Hematopoietic multipotent progenitor cell (in vitro differentiated cells): Measurements from ENCODE around the gene ZNF488. TPM values are rescaled to one million over a fixed set of nuclear protein-coding genes. Genes with fewer than 3 reads are reported as not detected.
"Not testable (repeated sequence)": the region's sequence is repeated elsewhere in the genome, so short reads cannot be mapped to it uniquely, and the experiment has no call there.

Experiments used
- DNase-seq, 3 donors: peaks; one replicate each; pipeline ENCODE4 v3.0.0-alpha.2; 2011 to 2015; ENCODE audit warnings: low read depth in 2 of 3, low spot score in 2 of 3
- total RNA-seq: library from RNA; depleted of rRNA; stranded (reverse); fragments of >200 nt; gene quantifications from one replicate; pipeline ENCODE4 v1.2.3, GENCODE V29; 2012

The ZNF488 gene
- total RNA-seq, 1 donor, result 0.27 TPM

GRCh38 chr10:47386104-47386503, 2.0 kb upstream of the ZNF488 start:
- not testable (repeated sequence) for DNase-seq

- DNase-seq, result no peak
Measured at GRCh38 chr10:47383261-47384147, 589 bp downstream of the ZNF488 start.

GRCh38 chr10:47381427-47382379, 2.4 kb downstream of the ZNF488 start:
- no peak for DNase-seq

GRCh38 chr10:47381103-47381395, 3.0 kb downstream of the ZNF488 start:
- DNase-seq, result no peak

DNA sequence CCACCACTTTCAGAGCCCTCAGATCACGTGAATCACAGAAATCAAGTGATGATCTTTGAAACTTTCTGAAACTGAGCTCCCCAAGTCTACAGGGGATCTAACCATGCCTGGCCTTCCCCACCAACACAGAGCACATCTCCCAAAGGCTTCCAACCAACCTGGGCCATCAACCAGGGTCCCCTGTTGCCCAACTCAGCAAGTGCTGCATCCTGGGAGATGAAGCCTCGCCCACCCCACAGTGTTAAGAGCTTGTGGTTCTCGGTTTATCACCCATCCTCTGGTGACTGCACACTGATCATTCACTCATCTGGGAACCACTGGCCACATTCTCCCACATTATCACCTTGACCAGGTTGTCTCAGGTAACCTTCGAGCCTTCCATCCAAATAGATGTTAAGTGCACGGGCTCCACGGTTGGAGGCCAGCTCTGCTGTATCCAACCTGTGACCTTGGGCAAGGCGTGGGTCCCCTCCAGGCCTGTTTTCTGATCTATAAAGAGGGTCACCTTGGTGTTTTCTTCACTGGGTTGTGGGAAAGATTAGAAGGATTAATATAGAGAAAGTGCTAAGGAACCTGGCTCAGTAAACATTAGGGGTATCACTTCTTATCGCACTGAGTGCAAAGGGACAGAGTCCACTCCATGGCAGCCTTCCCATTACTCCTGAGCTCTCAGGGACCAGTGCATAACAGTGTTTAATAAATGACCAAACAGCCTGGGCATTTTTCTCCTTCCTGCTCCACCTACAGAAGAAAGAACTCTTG, 3.6 kb downstream of the ZNF488 start:
- no peak for DNase-seq

- no peak for DNase-seq
Measured at GRCh38 chr10:47379901-47380300, 4.2 kb downstream of the ZNF488 start.

- DNase-seq, result no peak
Measured at GRCh38 chr10:47379445-47379785, 4.7 kb downstream of the ZNF488 start.

- DNase-seq, result no peak
Measured at GRCh38 chr10:47378606-47379444, 5.3 kb downstream of the ZNF488 start.

GRCh38 chr10:47378183-47378510, 5.9 kb downstream of the ZNF488 start:
- DNase-seq, result no peak

DNA sequence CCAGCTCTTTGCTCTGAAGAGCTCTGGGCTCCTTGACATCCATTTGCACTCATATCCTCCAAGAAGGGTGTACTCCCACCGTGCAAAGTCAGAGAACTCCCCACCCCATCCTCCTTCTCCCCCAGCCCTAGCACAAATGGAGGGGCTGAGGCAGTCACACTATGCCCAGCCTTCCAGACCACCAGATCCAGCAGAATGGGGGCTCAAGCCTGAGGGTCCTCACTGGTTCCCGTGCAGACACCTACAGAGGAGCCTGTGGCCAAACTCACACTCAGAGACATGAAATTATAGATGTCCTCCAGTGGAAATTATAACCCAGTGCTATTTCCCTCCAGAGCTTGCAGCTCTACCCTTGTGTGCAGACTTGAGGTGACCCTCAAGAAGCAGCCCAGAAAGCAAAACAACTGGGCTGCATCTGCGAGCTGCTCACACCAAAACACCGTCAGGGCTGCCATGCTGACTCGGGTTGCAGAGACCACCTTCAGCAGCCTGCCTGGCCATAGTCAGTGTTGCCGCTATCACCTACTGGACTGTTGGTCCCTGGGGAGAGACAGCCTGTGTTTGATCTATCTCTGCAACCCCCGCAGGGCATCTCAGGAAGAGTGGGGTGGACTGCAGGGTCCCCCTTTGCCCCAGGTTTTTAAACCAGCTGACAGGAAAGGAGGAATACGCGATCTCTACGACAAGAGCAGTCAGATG, 7.4 kb downstream of the ZNF488 start:
- no peak for DNase-seq

GRCh38 chr10:47374611-47375536, 9.2 kb downstream of the ZNF488 start:
- DNase-seq, result no peak

GRCh38 chr10:47372726-47373125, 11.4 kb downstream of the ZNF488 start:
- DNase-seq, result no peak

DNA sequence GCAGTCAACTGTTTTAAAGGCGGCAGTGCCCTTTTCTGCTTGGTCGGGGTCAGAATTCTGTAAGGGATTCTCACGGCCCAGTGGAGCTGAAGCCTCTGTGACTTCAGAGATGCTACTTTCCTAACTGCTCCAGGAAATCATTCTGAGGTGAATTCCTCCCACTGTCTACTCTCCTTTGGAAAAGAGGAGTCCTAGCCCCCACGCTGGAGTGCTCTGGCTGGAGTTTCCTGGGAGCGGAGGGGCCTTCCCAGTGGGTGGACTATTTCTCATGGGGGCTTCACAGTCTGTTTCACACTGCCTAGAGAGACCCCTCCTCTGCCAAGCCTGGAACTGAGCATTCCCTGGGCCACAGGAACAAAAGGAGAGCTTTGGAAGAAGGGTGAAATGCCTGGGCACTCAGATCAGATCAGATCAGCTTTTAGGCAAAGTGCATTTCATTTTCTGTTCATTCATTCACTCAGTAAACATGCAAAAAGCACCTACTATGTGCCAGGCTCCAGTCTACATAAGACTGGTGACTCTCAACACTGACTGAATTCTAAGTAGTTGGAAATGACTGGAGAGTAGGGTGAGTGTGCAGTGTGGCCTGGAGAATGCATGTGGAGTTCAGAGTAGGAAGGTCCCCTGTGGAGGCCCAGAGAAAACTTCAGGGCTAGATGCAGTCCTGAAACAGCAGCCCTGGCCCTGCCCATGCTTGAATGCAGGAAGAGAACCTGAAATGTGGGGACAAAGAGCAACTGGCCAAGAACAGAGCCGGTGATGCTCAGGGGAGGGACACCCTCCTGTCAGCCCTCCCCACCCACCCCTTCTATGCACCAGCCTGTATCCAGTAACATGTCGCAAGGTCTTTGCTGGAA, 12.2 kb downstream of the ZNF488 start:
- no peak for DNase-seq

GRCh38 chr10:47370878-47371277, 13.2 kb downstream of the ZNF488 start:
- DNase-seq, result no peak

- no peak for DNase-seq
Measured at GRCh38 chr10:47370015-47370767, 13.9 kb downstream of the ZNF488 start.

DNA sequence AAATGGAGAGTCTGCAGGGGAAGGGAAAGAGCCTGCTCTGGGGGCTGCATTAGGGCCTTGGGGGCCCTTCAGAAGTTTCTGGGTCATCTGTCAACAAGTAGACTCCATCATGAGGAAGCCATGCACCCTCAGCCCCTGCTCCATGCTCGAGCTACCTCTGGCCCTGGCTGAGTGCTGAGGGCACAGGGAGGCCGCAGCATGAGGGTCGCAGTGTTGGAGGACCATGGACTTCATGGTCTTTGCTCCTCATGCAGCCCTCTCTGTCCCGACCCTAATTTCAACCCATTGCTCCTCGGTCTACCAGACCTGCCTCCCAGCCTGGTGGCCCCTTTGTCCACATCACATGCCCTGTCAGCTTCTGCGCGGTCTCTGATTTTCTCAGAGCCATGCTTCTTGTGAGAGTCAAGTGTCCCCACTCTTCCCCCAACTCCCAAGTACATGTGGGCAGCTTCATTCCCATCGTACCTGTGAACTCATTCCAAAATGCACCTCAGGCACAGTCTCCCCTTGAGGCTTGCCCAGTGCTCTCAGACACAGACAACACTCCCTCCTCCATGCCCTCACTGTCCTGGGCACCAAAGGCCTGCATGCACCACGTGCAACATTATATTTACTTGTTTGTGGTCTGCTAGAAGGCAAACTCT, 14.7 kb downstream of the ZNF488 start:
- no peak for DNase-seq
